Activated CD8-positive, alpha-beta memory T cell treated with anti-CD3 and anti-CD28 coated beads, Interleukin-2, amount 50 U/mL, for 4 hours (primary cell): ENCODE results near the gene PYHIN1.

Experiments used
- DNase-seq: peaks from one replicate; pipeline ENCODE4 v3.0.0-alpha.2; 2020

The PYHIN1 gene

GRCh38 chr1:158931055-158931737 is at the start of gene PYHIN1:
TSS of gene PYHIN1 (plus strand) at chr1:158931552. CDS start at chr1:158936911, 5,359 bp downstream.
- peak; percentile 21 for DNase-seq

GRCh38 chr1:158893654-158894053 is 37.7 kb upstream of the PYHIN1 start:
- DNase-seq, result no peak

GRCh38 chr1:158898722-158899121 is 32.6 kb upstream of the PYHIN1 start:
- no peak for DNase-seq

GRCh38 chr1:158901623-158902022 is 29.7 kb upstream of the PYHIN1 start:
- DNase-seq, result no peak

GRCh38 chr1:158916085-158916484 is 15.3 kb upstream of the PYHIN1 start:
- DNase-seq, result no peak

GRCh38 chr1:158924677-158925076 is 6.7 kb upstream of the PYHIN1 start:
- no peak for DNase-seq

- peak; percentile 33 for DNase-seq
Observed at GRCh38 chr1:158930504-158930903, 848 bp upstream of the PYHIN1 start.

GRCh38 chr1:158932171-158932570 is 819 bp downstream of the PYHIN1 start:
- no peak for DNase-seq

- no peak for DNase-seq
Observed at GRCh38 chr1:158933621-158934020, 2.3 kb downstream of the PYHIN1 start.

GRCh38 chr1:158939180-158939579 is 7.8 kb downstream of the PYHIN1 start:
- no peak for DNase-seq

- DNase-seq, result no peak
Observed at GRCh38 chr1:158941317-158941716, 10.0 kb downstream of the PYHIN1 start.

GRCh38 chr1:158942490-158942889 is 11.1 kb downstream of the PYHIN1 start:
- no peak for DNase-seq

GRCh38 chr1:158943059-158943458 is 11.7 kb downstream of the PYHIN1 start:
- DNase-seq, result no peak

GRCh38 chr1:158945061-158945460 is 13.7 kb downstream of the PYHIN1 start:
- DNase-seq, result no peak

- no peak for DNase-seq
Observed at GRCh38 chr1:158946785-158947184, 15.4 kb downstream of the PYHIN1 start.

- DNase-seq, result no peak
Observed at GRCh38 chr1:158951956-158952355, 20.6 kb downstream of the PYHIN1 start.

GRCh38 chr1:158952416-158952815 is 21.1 kb downstream of the PYHIN1 start:
- DNase-seq, result no peak

GRCh38 chr1:158961178-158961577 is 29.8 kb downstream of the PYHIN1 start:
- DNase-seq, result no peak

- no peak for DNase-seq
Observed at GRCh38 chr1:158962983-158963382, 31.6 kb downstream of the PYHIN1 start.

- DNase-seq, result no peak
Observed at GRCh38 chr1:158969166-158969565, 37.8 kb downstream of the PYHIN1 start.

- DNase-seq, result no peak
Observed at GRCh38 chr1:158969855-158970254, 38.5 kb downstream of the PYHIN1 start.

GRCh38 chr1:158972841-158973240 is 41.5 kb downstream of the PYHIN1 start:
- no peak for DNase-seq

GRCh38 chr1:158976219-158976618 is 44.9 kb downstream of the PYHIN1 start:
- no peak for DNase-seq

- no peak for DNase-seq
Observed at GRCh38 chr1:158978730-158979129, 47.4 kb downstream of the PYHIN1 start.

- DNase-seq, result no peak
Observed at GRCh38 chr1:158979229-158979628, 47.9 kb downstream of the PYHIN1 start.
